Anterior cingulate cortex (tissue), 58 donors: ENCODE results near the gene IGLON5.

Source experiments
- DNase-seq, 58 donors: peaks; one replicate each; lab custom pipeline; 2025; lab: John Stamatoyannopoulos, UW

IGLON5 gene

GRCh38 chr19:51311351-51312257 is at the start of gene IGLON5:
Gene IGLON5, plus strand, starts transcription at chr19:51311644. Its CDS starts 204 bp downstream, at chr19:51311848.
- DNase-seq: peak in 20 of 58 donors; percentile 3 to 50 (median 26)

- no peak for DNase-seq
These were observed 47.6 kb upstream of the IGLON5 start for GRCh38 chr19:51263808-51264207.

- DNase-seq: peak in 3 of 58 donors; percentile 2 to 8 (median 7)
These were observed 40.4 kb upstream of the IGLON5 start for GRCh38 chr19:51271067-51271466.

- no peak for DNase-seq
These were observed 39.1 kb upstream of the IGLON5 start for GRCh38 chr19:51272183-51272810.

DNA sequence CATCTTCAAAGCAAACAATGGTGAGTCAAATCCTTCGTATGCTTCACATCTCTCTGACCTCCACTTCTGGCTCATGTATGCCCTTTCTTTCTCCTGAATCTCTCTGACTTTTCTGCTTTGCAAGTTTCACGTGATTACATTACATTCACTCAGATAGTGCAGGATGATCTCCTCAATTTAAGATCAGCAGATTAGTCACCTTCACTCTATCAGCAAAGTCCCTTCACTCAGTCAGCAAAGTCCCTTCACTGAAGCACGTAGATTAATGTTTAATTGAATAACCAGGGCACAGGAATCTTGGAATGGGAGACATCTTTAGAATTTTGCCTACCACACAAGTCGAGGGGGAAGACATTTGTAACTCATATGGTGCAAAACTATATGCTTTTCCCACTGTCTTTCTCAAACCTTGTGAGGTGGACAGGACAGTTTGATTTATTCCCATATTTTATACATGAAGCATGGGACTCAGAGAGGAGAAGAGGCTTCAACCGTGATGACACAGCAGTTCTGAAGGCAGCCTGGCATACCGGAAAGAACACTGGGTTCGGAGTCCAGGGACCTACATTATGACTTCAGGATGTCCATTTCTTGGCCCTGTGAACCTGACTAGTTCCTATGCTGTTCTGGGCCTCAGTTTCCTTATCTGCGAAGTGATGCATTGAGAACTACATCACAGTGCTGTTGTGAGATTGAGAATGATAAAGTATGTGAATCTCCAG is 37.2 kb upstream of the IGLON5 start:
- DNase-seq: no peak

GRCh38 chr19:51277112-51277511 is 34.3 kb upstream of the IGLON5 start:
- no peak for DNase-seq

GRCh38 chr19:51282335-51282734 is 29.1 kb upstream of the IGLON5 start:
- no peak for DNase-seq

DNA sequence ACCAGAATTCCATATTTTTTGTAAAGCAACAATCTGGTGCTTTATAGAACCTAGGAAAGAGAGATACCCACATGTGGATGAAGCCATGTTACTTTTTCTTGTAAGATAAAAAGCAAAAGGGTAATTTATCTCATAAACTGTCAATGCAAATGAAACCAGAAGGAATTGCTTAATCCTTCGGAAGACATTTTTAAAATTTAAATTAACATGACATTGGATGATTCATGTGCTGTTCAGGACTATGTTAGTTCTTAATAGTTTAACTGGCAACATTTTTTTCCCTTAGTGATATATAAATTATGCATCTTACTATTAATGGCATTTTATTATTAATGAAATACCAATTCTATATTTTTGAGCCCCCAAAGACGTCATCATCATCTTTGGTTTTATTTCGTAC is 25.8 kb upstream of the IGLON5 start:
- DNase-seq: no peak

DNA sequence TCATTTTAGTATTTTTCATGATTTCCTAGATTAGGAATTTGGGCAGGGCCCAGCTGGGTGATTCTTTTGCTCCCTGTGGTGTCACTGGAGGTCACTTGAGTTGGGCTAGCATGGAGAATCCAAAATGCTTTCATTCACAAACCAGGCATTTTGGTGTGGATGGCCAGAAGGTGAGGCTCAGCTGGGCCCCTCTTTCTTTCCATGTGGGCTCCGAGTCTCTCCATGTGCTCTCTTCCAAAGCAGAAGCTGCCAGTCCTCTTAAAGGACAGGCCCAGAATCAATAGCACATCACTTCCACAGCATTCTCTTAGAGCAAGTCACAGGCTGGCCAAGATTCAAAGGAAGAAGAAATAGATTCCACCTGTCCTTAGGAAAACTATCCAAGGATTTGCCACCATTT is 21.8 kb upstream of the IGLON5 start:
- no peak for DNase-seq

DNA sequence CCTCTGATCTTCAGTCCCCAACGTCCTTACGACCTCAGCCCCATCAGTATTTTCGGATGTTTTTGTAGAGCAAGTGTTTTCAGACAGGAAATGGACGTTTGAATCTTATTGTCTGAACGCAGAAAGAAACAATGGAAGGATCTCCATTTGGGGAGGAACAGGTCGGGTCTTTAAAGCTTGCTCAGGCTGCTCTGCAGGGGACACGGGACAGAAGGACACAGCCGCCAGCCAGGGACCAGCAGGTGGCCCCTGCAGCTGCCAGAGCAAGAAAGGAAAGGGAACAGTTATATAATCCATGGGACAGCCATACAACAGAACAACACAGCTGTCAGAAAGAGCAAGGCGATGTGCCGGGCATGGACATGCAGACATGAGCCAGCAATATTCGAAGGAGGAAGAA is 18.5 kb upstream of the IGLON5 start:
- peak in 7 of 58 donors; percentile 1 to 31 (median 7) for DNase-seq

DNA sequence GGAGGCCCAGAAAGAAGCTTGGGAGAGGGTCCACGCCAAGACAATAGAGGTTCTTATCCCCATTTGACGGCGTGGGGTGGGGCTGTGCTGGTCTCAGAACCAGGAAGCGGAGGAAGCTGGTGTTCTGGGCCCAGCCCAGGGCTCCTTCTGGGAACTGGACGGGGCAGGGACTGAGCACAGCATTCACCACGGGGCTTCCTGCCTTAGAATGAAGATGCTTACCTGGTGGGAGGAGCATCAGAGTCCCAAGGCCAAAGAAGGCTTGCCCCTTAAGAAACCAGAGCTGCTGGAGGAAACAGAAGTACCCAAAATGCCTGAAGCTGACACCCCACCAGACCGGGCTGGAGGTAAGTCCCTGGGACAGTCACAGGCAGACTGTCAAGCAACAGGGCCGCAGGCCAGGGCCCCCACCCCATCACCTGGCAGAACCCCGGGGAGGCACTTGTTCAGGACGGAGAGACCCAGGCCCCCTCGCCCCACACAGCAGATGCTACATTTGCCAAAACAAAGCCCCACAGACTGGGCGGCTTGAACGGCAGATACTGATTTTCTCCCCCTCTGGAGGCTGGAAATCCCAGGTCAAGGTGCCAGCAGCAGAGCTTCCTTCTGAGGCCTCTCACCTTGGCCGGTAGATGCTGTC is 17.8 kb upstream of the IGLON5 start:
- no peak for DNase-seq

DNA sequence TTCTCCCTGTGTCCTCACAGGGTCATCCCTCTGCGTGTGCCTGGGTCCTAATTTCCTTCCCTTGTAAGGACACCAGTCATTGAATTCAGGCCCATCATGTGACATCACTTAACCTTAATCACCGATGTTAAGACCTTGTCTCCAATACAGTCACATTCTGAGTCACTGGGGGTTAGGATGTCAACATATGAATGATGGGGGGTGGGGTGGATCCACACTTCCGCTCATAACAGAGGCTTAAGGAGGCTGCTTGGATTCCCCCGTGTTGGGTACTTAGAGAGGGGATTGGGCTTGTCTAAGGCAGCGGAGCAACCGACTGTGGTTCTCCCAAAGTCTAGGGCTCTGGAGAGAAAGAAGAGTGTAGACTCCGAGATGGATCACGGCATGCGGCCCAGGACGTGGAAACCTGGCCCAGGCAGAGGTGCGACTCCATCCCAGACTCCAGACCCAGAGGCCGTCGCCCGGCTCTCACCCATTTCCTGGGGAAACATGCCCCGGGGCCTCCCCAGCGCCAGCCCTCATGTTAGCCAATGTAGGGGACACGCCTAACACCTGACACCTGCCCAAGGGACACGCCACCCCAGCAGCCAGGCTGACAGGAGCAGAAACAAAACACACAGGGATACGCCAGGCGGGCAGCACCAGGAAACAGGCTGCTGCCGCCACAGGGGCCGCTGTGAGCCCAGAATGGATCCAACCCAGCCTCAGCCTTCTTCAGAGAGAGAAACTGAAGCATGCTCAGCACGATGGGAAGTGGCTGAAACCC is 17.1 kb upstream of the IGLON5 start:
- DNase-seq: no peak

DNA sequence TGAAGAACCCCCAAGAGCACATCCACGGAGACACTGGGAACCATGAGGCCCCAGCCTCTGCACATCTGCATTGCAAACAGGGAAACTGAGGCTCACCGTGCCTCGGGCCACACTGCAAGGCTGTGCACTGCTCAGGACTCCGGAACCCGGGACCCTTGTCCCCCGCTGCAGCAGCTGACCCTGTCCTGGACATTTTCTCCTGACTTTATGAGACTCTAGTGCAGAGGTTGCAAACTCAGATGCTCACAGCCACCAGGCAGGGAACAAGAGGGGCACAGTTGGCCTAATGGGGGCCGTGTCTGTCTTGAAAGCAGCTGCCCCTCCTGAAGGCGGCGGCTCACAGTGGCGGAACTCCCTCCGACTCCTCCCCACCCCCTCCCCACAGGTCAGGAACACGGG is 16.5 kb upstream of the IGLON5 start:
- DNase-seq: no peak

DNA sequence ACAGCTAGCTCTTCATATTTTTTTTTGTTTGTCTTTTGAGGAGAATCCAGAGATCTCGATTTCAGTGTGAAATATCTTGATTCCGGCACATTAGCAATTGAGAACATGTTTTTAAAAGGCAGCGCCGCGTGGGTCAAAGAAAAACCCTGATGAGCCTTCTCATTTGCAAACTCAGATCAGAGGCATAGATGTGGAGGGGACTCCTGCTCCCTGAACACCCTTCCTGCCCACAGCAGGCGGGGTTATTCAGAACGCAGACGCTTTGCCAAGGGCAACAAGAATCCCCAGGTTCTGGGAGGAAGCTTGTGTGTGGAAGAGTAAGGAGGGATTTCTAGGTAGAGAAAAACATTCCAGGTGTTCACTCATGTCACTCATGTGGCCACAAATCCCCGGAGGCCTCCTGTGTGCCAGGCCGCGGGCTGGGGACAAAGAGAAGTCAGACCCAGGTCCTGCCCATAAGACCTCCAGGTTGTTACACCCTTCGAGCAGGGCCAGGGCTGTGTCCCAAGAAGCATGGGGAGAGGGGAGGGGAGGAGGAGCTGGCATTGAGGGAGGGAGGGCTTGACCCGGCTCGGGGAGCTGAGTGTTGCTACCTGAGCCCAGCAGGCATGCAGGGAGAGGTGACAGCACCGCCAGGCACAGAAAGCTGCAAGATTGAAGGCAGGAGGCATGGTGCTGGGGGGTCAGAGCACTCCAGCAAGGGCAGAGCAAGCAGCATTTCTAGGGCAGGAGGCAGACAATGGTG is 15.9 kb upstream of the IGLON5 start:
- DNase-seq: no peak

GRCh38 chr19:51296336-51297093 is 14.9 kb upstream of the IGLON5 start:
- no peak for DNase-seq

GRCh38 chr19:51297406-51297805 is 14.0 kb upstream of the IGLON5 start:
- no peak for DNase-seq

- DNase-seq: no peak
These were observed 10.2 kb upstream of the IGLON5 start for GRCh38 chr19:51301266-51301665.

DNA sequence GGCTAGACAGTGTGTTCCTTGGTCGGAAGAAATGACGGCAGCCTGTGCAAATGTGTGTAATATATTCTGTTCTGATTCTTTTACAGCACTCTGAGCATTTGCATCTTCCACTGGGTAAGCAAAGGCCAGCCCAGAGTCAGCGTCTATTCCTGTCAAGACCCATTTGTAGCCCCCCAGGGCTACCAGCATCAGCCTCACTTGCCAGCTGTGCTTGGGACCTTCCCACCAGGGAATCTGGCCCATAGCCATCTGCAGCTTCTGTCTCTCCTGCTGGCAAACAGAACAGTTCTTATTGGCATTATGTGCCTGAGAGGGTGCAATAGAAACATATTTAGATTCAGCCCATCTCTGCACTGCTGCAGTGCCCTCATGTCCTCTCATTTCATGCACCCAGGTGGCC is 6.0 kb upstream of the IGLON5 start:
- no peak for DNase-seq
